ENCODE results near the gene SSR3.

Gene SSR3

DNA sequence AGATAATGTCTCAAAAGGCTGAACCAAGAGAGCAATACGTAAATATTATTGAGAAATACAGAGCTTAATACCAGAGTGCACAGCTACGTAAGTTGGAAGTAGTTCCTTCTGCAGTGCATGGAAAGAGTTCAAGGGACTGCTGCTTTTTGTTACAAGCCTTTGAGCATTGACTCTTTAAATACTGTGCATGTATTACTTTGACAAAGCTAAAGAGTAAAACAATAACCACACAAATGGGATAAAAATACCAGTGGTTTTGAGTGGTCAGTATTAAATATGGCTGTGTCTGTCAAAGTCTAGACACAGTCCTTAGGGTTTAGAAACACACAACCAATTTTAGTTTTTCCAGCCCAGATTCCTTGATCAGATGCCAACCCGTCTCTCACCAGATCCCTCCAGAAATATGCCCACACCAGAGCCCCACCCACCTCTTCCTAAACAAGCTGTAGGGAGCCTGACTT is 62.1 kb downstream of the SSR3 start (continued):
- TF ChIP-seq, protein P1, sequence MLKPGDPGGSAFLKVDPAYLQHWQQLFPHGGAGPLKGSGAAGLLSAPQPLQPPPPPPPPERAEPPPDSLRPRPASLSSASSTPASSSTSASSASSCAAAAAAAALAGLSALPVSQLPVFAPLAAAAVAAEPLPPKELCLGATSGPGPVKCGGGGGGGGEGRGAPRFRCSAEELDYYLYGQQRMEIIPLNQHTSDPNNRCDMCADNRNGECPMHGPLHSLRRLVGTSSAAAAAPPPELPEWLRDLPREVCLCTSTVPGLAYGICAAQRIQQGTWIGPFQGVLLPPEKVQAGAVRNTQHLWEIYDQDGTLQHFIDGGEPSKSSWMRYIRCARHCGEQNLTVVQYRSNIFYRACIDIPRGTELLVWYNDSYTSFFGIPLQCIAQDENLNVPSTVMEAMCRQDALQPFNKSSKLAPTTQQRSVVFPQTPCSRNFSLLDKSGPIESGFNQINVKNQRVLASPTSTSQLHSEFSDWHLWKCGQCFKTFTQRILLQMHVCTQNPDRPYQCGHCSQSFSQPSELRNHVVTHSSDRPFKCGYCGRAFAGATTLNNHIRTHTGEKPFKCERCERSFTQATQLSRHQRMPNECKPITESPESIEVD (tag by site-specific recombination; IDR thresholded peaks at IDR 0.05) = no peak
- TF ChIP-seq ZNF174 (tag by site-specific recombination; IDR thresholded peaks at IDR 0.05) = no peak

DNA sequence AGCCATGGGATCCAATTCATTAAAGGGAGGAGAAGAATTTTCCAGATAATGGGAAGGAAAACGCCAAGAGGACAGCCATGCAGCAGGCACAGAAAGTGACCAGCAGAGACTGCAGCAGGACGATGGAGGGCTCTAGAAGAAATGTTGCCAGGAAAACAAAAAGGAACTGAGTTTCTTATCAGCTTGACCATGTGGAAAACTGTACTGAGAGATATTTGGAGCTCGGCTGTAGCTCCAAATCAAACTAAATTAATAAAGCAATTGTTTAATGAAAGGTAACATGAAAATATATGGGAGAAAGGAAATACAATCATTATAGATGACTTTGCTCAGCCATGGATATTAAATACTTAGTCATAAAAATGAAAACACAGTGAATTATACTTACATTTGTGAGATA is 63.7 kb downstream of the SSR3 start:
- ChIA-PET POLR2A (no interaction called here), CTCF (interaction anchor here (2.2 kb wide), 1 partner anchor 16 kb away, joined by 8 read pairs; no protein-coding TSS in a partner anchor)
- no peaks in the 10 kb centered on the region for H3K4me1 ChIP-seq (ENCODE audit: control insufficient read depth, insufficient read depth, low read length)
- H3K4me3 ChIP-seq (ENCODE audit: low read depth, low read length) = no peak overlapping the region
- no peaks in the 10 kb centered on the region for H3K36me3 ChIP-seq (ENCODE audit: control insufficient read depth in 2 of 2, insufficient read depth in 1 of 2, low read length in 2 of 2)
- H3K27ac ChIP-seq (ENCODE audit: extremely low read depth, low read depth, low read length) = no peak overlapping the region
- H3K9me3 ChIP-seq (ENCODE audit: control insufficient read depth, insufficient read depth, low read depth, low read length) = no peaks in the 10 kb centered on the region
- TF ChIP-seq ZNF707 (tag by site-specific recombination; IDR thresholded peaks at IDR 0.05) (no peak), ZNF311 (tag by site-specific recombination; IDR thresholded peaks at IDR 0.05; ENCODE audit: borderline replicate concordance) (no peak), ZNF132 (tag by site-specific recombination; IDR thresholded peaks at IDR 0.05; ENCODE audit: borderline replicate concordance) (no peak), ZNF701 (tag by site-specific recombination; IDR thresholded peaks at IDR 0.05) (no peak), ZNF10 (tag by site-specific recombination; IDR thresholded peaks at IDR 0.05) (no peak), ZNF548 (tag by site-specific recombination; IDR thresholded peaks at IDR 0.05) (no peak)
- TF ChIP-seq, protein P2, sequence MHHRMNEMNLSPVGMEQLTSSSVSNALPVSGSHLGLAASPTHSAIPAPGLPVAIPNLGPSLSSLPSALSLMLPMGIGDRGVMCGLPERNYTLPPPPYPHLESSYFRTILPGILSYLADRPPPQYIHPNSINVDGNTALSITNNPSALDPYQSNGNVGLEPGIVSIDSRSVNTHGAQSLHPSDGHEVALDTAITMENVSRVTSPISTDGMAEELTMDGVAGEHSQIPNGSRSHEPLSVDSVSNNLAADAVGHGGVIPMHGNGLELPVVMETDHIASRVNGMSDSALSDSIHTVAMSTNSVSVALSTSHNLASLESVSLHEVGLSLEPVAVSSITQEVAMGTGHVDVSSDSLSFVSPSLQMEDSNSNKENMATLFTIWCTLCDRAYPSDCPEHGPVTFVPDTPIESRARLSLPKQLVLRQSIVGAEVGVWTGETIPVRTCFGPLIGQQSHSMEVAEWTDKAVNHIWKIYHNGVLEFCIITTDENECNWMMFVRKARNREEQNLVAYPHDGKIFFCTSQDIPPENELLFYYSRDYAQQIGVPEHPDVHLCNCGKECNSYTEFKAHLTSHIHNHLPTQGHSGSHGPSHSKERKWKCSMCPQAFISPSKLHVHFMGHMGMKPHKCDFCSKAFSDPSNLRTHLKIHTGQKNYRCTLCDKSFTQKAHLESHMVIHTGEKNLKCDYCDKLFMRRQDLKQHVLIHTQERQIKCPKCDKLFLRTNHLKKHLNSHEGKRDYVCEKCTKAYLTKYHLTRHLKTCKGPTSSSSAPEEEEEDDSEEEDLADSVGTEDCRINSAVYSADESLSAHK (tag by site-specific recombination; IDR thresholded peaks at IDR 0.05) = no peak
- TF ChIP-seq, protein P3, sequence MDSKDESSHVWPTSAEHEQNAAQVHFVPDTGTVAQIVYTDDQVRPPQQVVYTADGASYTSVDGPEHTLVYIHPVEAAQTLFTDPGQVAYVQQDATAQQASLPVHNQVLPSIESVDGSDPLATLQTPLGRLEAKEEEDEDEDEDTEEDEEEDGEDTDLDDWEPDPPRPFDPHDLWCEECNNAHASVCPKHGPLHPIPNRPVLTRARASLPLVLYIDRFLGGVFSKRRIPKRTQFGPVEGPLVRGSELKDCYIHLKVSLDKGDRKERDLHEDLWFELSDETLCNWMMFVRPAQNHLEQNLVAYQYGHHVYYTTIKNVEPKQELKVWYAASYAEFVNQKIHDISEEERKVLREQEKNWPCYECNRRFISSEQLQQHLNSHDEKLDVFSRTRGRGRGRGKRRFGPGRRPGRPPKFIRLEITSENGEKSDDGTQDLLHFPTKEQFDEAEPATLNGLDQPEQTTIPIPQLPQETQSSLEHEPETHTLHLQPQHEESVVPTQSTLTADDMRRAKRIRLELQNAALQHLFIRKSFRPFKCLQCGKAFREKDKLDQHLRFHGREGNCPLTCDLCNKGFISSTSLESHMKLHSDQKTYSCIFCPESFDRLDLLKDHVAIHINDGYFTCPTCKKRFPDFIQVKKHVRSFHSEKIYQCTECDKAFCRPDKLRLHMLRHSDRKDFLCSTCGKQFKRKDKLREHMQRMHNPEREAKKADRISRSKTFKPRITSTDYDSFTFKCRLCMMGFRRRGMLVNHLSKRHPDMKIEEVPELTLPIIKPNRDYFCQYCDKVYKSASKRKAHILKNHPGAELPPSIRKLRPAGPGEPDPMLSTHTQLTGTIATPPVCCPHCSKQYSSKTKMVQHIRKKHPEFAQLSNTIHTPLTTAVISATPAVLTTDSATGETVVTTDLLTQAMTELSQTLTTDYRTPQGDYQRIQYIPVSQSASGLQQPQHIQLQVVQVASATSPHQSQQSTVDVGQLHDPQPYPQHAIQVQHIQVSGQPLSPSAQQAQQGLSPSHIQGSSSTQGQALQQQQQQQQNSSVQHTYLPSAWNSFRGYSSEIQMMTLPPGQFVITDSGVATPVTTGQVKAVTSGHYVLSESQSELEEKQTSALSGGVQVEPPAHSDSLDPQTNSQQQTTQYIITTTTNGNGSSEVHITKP (tag by site-specific recombination; IDR thresholded peaks at IDR 0.05) = no peak
- TF ChIP-seq, protein P4, sequence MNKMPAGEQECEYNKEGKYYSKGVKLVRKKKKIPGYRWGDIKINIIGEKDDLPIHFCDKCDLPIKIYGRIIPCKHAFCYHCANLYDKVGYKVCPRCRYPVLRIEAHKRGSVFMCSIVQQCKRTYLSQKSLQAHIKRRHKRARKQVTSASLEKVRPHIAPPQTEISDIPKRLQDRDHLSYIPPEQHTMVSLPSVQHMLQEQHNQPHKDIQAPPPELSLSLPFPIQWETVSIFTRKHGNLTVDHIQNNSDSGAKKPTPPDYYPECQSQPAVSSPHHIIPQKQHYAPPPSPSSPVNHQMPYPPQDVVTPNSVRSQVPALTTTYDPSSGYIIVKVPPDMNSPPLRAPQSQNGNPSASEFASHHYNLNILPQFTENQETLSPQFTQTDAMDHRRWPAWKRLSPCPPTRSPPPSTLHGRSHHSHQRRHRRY (tag by site-specific recombination; IDR thresholded peaks at IDR 0.05) = no peak
- TF ChIP-seq, protein P5, sequence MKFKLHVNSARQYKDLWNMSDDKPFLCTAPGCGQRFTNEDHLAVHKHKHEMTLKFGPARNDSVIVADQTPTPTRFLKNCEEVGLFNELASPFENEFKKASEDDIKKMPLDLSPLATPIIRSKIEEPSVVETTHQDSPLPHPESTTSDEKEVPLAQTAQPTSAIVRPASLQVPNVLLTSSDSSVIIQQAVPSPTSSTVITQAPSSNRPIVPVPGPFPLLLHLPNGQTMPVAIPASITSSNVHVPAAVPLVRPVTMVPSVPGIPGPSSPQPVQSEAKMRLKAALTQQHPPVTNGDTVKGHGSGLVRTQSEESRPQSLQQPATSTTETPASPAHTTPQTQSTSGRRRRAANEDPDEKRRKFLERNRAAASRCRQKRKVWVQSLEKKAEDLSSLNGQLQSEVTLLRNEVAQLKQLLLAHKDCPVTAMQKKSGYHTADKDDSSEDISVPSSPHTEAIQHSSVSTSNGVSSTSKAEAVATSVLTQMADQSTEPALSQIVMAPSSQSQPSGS (tag by site-specific recombination; IDR thresholded peaks at IDR 0.05; ENCODE audit: low read depth) = no peak
- TF ChIP-seq, protein P6, sequence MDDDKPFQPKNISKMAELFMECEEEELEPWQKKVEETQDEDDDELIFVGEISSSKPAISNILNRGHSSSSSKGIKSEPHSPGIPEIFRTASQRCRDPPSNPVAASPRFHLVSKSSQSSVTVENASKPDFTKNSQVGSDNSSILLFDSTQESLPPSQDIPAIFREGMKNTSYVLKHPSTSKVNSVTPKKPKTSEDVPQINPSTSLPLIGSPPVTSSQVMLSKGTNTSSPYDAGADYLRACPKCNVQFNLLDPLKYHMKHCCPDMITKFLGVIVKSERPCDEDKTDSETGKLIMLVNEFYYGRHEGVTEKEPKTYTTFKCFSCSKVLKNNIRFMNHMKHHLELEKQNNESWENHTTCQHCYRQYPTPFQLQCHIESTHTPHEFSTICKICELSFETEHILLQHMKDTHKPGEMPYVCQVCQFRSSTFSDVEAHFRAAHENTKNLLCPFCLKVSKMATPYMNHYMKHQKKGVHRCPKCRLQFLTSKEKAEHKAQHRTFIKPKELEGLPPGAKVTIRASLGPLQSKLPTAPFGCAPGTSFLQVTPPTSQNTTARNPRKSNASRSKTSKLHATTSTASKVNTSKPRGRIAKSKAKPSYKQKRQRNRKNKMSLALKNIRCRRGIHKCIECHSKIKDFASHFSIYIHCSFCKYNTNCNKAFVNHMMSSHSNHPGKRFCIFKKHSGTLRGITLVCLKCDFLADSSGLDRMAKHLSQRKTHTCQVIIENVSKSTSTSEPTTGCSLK (tag by site-specific recombination; IDR thresholded peaks at IDR 0.05) = no peak
- TF ChIP-seq, protein P7, sequence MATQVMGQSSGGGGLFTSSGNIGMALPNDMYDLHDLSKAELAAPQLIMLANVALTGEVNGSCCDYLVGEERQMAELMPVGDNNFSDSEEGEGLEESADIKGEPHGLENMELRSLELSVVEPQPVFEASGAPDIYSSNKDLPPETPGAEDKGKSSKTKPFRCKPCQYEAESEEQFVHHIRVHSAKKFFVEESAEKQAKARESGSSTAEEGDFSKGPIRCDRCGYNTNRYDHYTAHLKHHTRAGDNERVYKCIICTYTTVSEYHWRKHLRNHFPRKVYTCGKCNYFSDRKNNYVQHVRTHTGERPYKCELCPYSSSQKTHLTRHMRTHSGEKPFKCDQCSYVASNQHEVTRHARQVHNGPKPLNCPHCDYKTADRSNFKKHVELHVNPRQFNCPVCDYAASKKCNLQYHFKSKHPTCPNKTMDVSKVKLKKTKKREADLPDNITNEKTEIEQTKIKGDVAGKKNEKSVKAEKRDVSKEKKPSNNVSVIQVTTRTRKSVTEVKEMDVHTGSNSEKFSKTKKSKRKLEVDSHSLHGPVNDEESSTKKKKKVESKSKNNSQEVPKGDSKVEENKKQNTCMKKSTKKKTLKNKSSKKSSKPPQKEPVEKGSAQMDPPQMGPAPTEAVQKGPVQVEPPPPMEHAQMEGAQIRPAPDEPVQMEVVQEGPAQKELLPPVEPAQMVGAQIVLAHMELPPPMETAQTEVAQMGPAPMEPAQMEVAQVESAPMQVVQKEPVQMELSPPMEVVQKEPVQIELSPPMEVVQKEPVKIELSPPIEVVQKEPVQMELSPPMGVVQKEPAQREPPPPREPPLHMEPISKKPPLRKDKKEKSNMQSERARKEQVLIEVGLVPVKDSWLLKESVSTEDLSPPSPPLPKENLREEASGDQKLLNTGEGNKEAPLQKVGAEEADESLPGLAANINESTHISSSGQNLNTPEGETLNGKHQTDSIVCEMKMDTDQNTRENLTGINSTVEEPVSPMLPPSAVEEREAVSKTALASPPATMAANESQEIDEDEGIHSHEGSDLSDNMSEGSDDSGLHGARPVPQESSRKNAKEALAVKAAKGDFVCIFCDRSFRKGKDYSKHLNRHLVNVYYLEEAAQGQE (tag by site-specific recombination; IDR thresholded peaks at IDR 0.05) = no peak
- TF ChIP-seq, protein P8, sequence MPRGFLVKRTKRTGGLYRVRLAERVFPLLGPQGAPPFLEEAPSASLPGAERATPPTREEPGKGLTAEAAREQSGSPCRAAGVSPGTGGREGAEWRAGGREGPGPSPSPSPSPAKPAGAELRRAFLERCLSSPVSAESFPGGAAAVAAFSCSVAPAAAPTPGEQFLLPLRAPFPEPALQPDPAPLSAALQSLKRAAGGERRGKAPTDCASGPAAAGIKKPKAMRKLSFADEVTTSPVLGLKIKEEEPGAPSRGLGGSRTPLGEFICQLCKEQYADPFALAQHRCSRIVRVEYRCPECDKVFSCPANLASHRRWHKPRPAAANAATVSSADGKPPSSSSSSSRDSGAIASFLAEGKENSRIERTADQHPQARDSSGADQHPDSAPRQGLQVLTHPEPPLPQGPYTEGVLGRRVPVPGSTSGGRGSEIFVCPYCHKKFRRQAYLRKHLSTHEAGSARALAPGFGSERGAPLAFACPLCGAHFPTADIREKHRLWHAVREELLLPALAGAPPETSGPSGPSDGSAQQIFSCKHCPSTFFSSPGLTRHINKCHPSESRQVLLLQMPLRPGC (tag by site-specific recombination; IDR thresholded peaks at IDR 0.05) = no peak
